ENCODE data around the gene AKAP9.
"Not testable (repeated sequence)": the region's sequence is repeated elsewhere in the genome, so short reads cannot be mapped to it uniquely, and the experiment has no call there.

The AKAP9 gene

DNA sequence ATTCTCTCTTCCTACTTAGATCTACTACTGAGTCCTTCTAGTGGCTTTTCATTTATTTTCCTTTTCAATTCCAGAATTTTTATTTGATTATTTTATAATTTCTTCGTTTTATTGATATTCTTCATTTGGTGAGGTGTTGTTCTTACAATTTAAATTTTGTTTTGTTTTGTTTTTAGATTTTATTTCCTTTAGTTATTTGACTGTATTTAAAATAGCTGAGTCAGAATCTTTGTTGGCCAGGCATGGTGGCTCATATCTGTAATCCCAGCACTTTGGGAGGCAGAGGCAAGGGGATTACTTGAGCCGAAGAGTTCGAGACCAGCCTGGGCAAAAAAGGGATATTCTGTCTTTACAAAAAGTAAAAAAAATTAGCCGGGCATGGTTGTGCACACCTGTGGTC, 36.1 kb downstream of the AKAP9 start:
- H3K4me3 ChIP-seq (ENCODE audit: low read depth, low read length) = no peak overlapping the region
- no peak for DNase-seq (ENCODE audit: low read depth)
- no peak for TF ChIP-seq MYC (IDR thresholded peaks at IDR 0.05; ENCODE audit: low read depth, low read length)
- no peak for TF ChIP-seq POLR2A (IDR thresholded peaks at IDR 0.05; ENCODE audit: extremely low read depth, insufficient read length)

- TF ChIP-seq MYC (IDR thresholded peaks at IDR 0.05; ENCODE audit: low read depth, low read length) (no peak), POLR2A (IDR thresholded peaks at IDR 0.05; ENCODE audit: extremely low read depth, insufficient read length) (no peak)
- TF ChIP-seq, protein P1, sequence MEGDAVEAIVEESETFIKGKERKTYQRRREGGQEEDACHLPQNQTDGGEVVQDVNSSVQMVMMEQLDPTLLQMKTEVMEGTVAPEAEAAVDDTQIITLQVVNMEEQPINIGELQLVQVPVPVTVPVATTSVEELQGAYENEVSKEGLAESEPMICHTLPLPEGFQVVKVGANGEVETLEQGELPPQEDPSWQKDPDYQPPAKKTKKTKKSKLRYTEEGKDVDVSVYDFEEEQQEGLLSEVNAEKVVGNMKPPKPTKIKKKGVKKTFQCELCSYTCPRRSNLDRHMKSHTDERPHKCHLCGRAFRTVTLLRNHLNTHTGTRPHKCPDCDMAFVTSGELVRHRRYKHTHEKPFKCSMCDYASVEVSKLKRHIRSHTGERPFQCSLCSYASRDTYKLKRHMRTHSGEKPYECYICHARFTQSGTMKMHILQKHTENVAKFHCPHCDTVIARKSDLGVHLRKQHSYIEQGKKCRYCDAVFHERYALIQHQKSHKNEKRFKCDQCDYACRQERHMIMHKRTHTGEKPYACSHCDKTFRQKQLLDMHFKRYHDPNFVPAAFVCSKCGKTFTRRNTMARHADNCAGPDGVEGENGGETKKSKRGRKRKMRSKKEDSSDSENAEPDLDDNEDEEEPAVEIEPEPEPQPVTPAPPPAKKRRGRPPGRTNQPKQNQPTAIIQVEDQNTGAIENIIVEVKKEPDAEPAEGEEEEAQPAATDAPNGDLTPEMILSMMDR (IDR thresholded peaks at IDR 0.05; ENCODE audit: low read depth, low read length) = no peak
- TF ChIP-seq, protein P2, sequence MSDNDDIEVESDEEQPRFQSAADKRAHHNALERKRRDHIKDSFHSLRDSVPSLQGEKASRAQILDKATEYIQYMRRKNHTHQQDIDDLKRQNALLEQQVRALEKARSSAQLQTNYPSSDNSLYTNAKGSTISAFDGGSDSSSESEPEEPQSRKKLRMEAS (IDR thresholded peaks at IDR 0.05; ENCODE audit: low read depth, low read length) = no peak
These were observed 38.9 kb downstream of the AKAP9 start for GRCh38 chr7:91979590-91979989.

DNA sequence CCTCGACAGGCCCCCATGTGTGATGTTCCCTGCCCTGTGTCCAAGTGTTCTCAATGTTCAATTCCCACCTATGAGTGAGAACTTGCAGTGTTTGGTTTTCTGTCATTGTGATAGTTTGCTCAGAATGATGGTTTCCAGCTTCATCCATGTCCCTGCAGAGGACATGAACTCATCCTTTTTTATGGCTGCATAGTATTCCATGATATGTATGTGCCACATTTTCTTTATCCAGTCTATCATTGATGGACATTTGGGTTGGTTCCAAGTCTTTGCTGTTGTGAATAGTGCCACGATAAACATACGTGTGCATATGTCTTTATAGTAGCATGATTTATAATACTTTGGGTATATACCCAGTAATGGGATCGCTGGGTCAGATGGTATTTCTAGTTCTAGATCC, 41.7 kb downstream of the AKAP9 start:
- not testable (repeated sequence) for DNase-seq (ENCODE audit: low read depth); H3K4me3 ChIP-seq (ENCODE audit: low read depth, low read length)

More at GRCh38 chr7:91979590-91979989, 38.9 kb downstream of the AKAP9 start:
- no peak for DNase-seq (ENCODE audit: low read depth)
- H3K4me3 ChIP-seq (ENCODE audit: low read depth, low read length) = no peak overlapping the region

DNA sequence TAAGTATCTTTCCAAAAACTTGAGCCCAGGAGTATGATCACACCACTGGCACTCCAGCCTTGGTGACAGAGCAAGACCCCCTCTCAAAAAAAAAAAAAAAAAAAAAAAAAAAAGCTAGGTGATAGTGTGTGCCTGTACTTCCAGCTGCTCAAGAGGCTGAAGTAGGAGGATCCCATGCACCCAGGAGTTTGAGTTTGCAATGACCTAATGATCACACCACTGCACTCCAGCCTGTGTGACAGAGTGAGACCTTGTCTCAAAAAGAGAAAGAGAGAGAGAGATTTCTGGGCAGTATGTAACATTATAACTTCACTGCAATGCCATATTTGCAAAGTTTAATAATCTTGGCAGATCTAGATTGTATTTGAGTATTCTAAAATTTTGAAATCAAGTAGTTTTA, 47.6 kb downstream of the AKAP9 start:
- DNase-seq (ENCODE audit: low read depth) = no peak
- H3K4me3 ChIP-seq (ENCODE audit: low read depth, low read length) = no peak overlapping the region
- TF ChIP-seq MYC (IDR thresholded peaks at IDR 0.05; ENCODE audit: low read depth, low read length) (no peak), POLR2A (IDR thresholded peaks at IDR 0.05; ENCODE audit: extremely low read depth, insufficient read length) (no peak)
- TF ChIP-seq, protein P1 (IDR thresholded peaks at IDR 0.05; ENCODE audit: low read depth, low read length) = no peak
- TF ChIP-seq, protein P2 (IDR thresholded peaks at IDR 0.05; ENCODE audit: low read depth, low read length) = no peak

DNA sequence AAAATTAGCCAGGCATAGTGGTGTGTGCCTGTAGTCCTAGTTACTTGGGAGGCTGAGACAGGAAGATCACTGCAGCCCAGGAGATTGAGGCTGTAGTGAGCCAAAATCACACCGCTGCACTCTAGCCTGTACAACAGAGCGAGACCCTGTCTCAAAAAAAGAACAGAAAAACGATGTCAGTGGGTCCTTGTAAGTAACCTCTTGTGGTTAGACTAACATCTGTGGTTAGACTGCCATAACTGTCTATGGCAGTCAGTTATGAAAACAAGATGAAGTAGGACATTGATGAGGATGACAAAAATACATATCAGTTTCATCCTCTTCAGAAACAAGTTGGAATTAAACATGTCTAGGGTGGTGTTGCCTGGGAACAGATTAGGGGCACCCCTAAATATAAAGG, 53.3 kb downstream of the AKAP9 start:
- no peak overlapping the region for H3K4me3 ChIP-seq (ENCODE audit: low read depth, low read length)

DNA sequence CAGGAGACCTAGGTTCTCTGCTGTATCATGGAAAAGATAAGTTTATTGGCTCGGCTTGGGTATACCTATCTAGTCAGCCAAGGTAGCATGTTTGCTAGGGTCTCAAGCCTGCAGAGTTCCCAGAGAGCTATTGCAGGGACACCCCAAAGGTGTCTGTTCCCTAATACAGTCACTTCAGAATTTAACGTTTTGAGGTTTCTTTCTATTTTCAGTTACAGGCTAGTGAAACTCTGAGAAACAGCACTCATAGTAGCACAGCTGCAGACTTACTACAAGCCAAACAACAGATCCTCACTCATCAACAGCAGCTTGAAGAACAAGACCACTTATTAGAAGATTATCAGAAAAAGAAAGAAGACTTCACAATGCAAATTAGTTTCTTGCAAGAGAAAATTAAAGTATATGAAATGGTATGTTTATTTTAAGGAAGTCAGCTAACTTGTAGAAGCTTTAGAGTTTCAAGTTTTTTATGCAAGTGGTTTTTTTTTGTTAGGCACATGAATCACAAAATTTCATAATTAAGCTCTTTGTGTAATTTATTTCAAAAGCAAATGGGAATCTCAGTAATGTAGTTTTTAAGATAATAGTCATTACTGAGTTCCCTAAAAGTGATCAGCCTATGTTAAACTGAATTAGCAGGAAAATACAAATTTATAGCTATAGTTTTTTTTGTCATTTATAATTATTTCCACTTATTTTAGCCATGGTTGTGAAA, 54.9 kb downstream of the AKAP9 start:
- DNase-seq (ENCODE audit: low read depth) = no peak
- TF ChIP-seq, protein P2 (IDR thresholded peaks at IDR 0.05; ENCODE audit: low read depth, low read length) = no peak
- TF ChIP-seq POLR2A (IDR thresholded peaks at IDR 0.05; ENCODE audit: extremely low read depth, insufficient read length) = no peak
- no peak overlapping the region for H3K4me3 ChIP-seq (ENCODE audit: low read depth, low read length)

More for the DNA sequence above, 53.3 kb downstream of the AKAP9 start:
- TF ChIP-seq, protein P1 (IDR thresholded peaks at IDR 0.05; ENCODE audit: low read depth, low read length) = no peak
- TF ChIP-seq MYC (IDR thresholded peaks at IDR 0.05; ENCODE audit: low read depth, low read length) (no peak), POLR2A (IDR thresholded peaks at IDR 0.05; ENCODE audit: extremely low read depth, insufficient read length) (no peak)
- TF ChIP-seq, protein P2 (IDR thresholded peaks at IDR 0.05; ENCODE audit: low read depth, low read length) = no peak
- DNase-seq (ENCODE audit: low read depth) = peak; percentile 30

DNA sequence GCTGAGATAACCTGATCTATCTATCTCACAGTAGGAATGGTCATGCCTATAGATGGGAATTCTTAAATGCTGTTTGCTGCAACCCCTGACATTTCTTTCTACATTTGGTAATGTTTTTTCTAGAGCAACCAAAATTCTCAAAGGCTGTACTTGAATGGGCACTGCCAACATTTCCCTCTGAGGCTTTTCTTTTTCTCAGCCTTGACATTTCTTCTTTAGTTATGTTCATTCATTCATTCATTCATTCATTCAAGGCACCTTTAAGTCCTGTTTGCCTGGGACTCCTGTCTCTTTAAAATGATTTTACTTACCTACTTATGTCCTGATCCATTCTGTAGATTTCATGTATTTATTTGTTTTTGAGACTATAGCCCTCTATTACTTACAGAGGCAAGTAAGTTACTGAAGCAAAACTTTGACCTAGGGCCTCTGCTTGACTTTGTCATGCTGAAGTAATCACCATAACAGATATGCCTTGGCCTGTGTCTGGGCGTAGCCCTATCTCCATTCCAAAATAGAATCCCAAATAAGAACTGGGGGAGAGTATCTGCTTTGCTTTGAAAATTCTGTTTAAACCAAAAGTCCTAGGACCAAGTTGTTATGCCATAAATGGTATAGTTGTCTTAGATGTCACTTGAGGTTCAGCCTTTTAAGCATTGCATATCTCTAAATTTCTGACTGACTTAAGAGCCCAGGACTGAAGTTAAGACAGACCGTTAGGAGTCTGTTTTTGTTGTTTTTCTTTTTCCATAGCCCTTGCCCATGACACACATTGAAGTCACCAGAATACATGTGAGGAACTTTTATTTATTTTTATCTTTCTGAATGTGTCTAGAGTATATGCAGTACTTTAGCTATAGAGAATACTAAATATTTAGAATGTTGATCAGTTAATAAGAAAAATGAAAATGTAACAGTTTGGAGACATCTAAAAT, 59.2 kb downstream of the AKAP9 start:
- TF ChIP-seq POLR2A (IDR thresholded peaks at IDR 0.05; ENCODE audit: extremely low read depth, insufficient read length) (no peak), MYC (IDR thresholded peaks at IDR 0.05; ENCODE audit: low read depth, low read length) (no peak)
- H3K4me3 ChIP-seq (ENCODE audit: low read depth, low read length) = no peak overlapping the region
- no peak for DNase-seq (ENCODE audit: low read depth)
